Calu3 (cell line): ENCODE data around the gene LIN28B. TPM values are rescaled to one million over a fixed set of nuclear protein-coding genes. Genes with fewer than 3 reads are reported as not detected.

Experiments used
- BruUV-seq: library from RNA; stranded (reverse); fragments of 400-500 nt; replicated peaks from 2 replicates; lab custom pipeline; 2021; lab: Mats Ljungman, UMichigan
- CTCF ChIA-PET: fragments of 300-600 bp; sonication (Branson Sonifier 250); formaldehyde crosslinking; loops from one replicate; lab custom pipeline; 2022; ENCODE audit warnings: antibody characterized with exemption; lab: Charles Lee
- DNase-seq: peaks from one replicate; pipeline ENCODE4 v3.0.0; 2022
- H3K27ac Mint-ChIP-seq: one replicate; pipeline ENCODE4 v1.8.0; 2022; ENCODE audit warnings: mixed read lengths; ENCODE audit not compliant: unreplicated experiment
- H3K27me3 Mint-ChIP-seq: one replicate; pipeline ENCODE4 v1.8.0; 2022; ENCODE audit warnings: mixed read lengths; ENCODE audit not compliant: unreplicated experiment
- H3K36me3 Mint-ChIP-seq: one replicate; pipeline ENCODE4 v1.8.0; 2022; ENCODE audit warnings: mild to moderate bottlenecking, moderate library complexity, mixed read lengths; ENCODE audit not compliant: insufficient read depth, unreplicated experiment
- H3K4me1 Mint-ChIP-seq: one replicate; pipeline ENCODE4 v1.8.0; 2022; ENCODE audit warnings: mild to moderate bottlenecking, low read depth, mixed read lengths; ENCODE audit not compliant: unreplicated experiment
- H3K4me3 Mint-ChIP-seq: one replicate; pipeline ENCODE4 v1.8.0; 2022; ENCODE audit warnings: mild to moderate bottlenecking, low read depth, moderate library complexity, mixed read lengths; ENCODE audit not compliant: unreplicated experiment
- H3K9me3 Mint-ChIP-seq: one replicate; pipeline ENCODE4 v1.8.0; 2022; ENCODE audit warnings: low read depth, mixed read lengths; ENCODE audit not compliant: unreplicated experiment
- intact Hi-C: fragments of 100-400 bp; cut with micrococcal nuclease; formaldehyde crosslinking; loops from one replicate; pipeline ENCODE4 v1.10.0; 2022; ENCODE audit not compliant: unreplicated experiment
- total RNA-seq: library from RNA; stranded (reverse); gene quantifications from 2 replicates; pipeline ENCODE4 v1.2.3, GENCODE V29; 2022
- TF ChIP-seq, protein P1 (sequence below): fragments of 200-600 bp; IDR thresholded peaks from one replicate; pipeline ENCODE4 v1.8.0; 2022; ENCODE audit warnings: antibody characterized with exemption; ENCODE audit not compliant: unreplicated experiment

The LIN28B gene
- total RNA-seq, 1 experiment from 2014 or later: not detected

DNA sequence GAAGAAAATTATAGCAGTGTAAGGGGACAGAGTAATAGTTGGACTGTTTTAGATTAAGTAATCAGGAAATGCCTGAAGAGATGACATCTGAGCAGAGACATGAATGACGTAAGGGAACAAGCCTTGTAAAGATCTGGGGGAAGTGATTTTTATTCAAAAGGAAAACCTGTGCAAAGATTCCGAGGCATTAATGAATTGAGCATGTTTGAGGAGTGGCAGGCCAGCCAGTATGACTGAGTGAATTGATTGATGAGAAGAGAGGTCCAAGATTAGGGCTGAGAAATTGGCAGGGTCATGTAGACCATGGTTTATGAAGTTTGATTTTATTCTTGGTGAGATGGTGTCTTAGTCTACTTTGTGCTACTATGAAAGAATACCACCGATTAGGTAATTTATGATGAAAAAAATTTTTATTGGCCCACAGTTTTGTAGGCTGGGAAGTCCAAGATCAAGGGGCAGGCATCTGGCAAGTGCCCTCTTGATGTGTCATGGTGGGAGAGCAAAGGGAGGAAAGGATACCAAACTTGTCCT, 95.1 kb downstream of the LIN28B start:
- no peak overlapping the region for H3K4me3 Mint-ChIP-seq
- H3K9me3 Mint-ChIP-seq: no peaks in the 10 kb centered on the region
- TF ChIP-seq, protein P1, sequence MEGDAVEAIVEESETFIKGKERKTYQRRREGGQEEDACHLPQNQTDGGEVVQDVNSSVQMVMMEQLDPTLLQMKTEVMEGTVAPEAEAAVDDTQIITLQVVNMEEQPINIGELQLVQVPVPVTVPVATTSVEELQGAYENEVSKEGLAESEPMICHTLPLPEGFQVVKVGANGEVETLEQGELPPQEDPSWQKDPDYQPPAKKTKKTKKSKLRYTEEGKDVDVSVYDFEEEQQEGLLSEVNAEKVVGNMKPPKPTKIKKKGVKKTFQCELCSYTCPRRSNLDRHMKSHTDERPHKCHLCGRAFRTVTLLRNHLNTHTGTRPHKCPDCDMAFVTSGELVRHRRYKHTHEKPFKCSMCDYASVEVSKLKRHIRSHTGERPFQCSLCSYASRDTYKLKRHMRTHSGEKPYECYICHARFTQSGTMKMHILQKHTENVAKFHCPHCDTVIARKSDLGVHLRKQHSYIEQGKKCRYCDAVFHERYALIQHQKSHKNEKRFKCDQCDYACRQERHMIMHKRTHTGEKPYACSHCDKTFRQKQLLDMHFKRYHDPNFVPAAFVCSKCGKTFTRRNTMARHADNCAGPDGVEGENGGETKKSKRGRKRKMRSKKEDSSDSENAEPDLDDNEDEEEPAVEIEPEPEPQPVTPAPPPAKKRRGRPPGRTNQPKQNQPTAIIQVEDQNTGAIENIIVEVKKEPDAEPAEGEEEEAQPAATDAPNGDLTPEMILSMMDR: no peak
- intact Hi-C loops: no loop called here
- no peak overlapping the region for H3K27ac Mint-ChIP-seq
- H3K4me1 Mint-ChIP-seq: no peaks in the 10 kb centered on the region
- BruUV-seq: no TSS peak
- no peaks in the 10 kb centered on the region for H3K27me3 Mint-ChIP-seq
- CTCF ChIA-PET: no interaction called here
- H3K36me3 Mint-ChIP-seq: no peaks in the 10 kb centered on the region
- no peak for DNase-seq

GRCh38 chr6:105056646-105057045, 99.7 kb downstream of the LIN28B start:
- BruUV-seq: no TSS peak
- TF ChIP-seq, protein P1: no peak
- Mint-ChIP-seq H3K36me3 (no peaks in the 10 kb centered on the region), H3K4me1 (no peaks in the 10 kb centered on the region), H3K4me3 (no peak overlapping the region), H3K27me3 (no peaks in the 10 kb centered on the region), H3K27ac (no peak overlapping the region), H3K9me3 (no peaks in the 10 kb centered on the region)
- DNase-seq: no peak
- CTCF ChIA-PET: no interaction called here
- intact Hi-C loops: no loop called here

DNA sequence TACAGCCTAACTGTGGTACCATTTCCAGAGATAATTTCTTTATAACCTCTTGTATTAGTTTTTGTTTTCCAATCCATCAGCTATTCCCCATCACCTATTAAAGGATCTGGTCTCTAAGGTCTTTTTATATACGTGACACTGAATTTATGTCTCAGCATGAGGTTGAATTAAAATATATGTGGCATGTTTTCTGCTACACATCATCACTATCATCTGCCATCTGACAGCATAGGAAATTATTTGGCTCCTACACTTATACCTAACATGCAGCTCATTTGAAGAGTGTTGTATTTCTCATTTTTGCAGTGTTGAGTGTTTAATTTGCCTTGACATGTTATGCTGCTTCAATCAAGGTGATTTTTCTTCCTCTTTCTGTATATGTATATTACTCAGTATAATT, 100.3 kb downstream of the LIN28B start:
- DNase-seq: no peak
- no peak overlapping the region for H3K27ac Mint-ChIP-seq
- intact Hi-C loops: no loop called here
- no TSS peak for BruUV-seq
- no peaks in the 10 kb centered on the region for H3K9me3 Mint-ChIP-seq
- no peaks in the 10 kb centered on the region for H3K27me3 Mint-ChIP-seq
- TF ChIP-seq, protein P1: no peak
- CTCF ChIA-PET: no interaction called here
- no peaks in the 10 kb centered on the region for H3K4me1 Mint-ChIP-seq
- no peaks in the 10 kb centered on the region for H3K36me3 Mint-ChIP-seq
- H3K4me3 Mint-ChIP-seq: no peak overlapping the region

- H3K9me3 Mint-ChIP-seq: no peaks in the 10 kb centered on the region
- TF ChIP-seq, protein P1: no peak
- no peak for DNase-seq
- CTCF ChIA-PET: no interaction called here
- H3K4me1 Mint-ChIP-seq: no peaks in the 10 kb centered on the region
- no TSS peak for BruUV-seq
- intact Hi-C loops: no loop called here
- no peaks in the 10 kb centered on the region for H3K27me3 Mint-ChIP-seq
- H3K27ac Mint-ChIP-seq: no peak overlapping the region
- no peaks in the 10 kb centered on the region for H3K36me3 Mint-ChIP-seq
- no peak overlapping the region for H3K4me3 Mint-ChIP-seq
Measured at GRCh38 chr6:105058316-105058715, 101.4 kb downstream of the LIN28B start.
